GM12892 (cell line): Measurements from ENCODE around the gene ANKRD45.

Source experiments
- POLR2A ChIP-seq: IDR thresholded peaks from 2 replicates; pipeline ENCODE4 v1.6.1; 2011; ENCODE audit warnings: low read depth, low read length, control low read depth
- POLR2AphosphoS5 ChIP-seq: IDR thresholded peaks from 2 replicates; pipeline ENCODE4 v1.6.1; 2011; ENCODE audit warnings: low read depth, low read length, control low read depth
- TAF1 ChIP-seq: IDR thresholded peaks from 2 replicates; pipeline ENCODE4 v1.6.1; 2011; ENCODE audit warnings: low read depth, mild to moderate bottlenecking, control low read depth, low read length, borderline replicate concordance

- TF ChIP-seq POLR2A: no peak
- no peak for TF ChIP-seq POLR2AphosphoS5
- no peak for TF ChIP-seq TAF1
Observed at GRCh38 chr1:173603056-173603591, 66.5 kb downstream of the ANKRD45 start, which contains the start of gene SLC9C2.
